T follicular helper cell (primary cell): Measurements from ENCODE around the gene CFAP20.
"Not testable (repeated sequence)": the region's sequence is repeated elsewhere in the genome, so short reads cannot be mapped to it uniquely, and the experiment has no call there.

Experiments
- DNase-seq: peaks from one replicate; pipeline ENCODE4 v3.0.0-alpha.2; 2020; ENCODE audit warnings: low read depth

Gene CFAP20

DNA sequence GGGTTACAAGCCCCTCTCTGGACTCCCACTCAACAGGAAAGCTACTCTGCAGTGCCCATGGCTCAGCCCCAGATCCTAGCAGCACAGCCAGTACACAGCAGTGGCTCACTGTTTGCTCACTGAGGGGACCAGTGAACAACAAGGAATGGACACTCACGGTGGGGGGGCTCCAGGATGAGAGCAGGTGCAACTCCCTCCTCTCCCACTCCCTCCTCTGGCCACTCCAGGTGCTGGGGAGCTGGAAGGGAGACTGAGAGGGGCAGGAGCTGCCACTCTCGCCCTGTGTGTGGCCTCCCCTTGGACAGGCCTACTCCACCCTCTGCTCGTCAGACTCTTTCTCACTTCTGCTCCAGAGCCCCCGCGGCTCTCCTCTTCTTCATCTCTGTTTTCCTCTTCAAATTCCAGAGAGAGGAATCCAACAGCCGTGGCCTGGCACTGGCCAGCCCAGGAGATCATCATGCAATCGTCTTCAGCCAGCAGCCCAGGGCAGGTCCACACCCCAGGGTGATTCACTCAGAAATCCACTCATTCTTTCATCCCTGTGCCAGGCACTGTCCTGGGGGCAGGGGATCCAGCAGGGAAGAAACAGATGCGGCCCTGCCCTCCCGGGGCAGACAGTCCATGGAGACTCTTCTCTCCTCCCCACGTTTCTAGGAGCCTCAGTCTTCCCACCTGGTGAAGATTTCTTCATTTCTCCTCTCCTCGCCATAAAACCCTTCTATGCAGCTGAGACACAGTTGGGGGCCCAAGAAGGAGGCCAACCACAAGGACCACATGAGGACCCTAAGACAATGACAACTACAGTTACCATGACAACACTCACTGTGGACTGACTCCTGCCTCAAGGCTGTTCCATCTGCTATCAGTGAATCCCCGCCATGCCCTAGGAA, 30.7 kb downstream of the CFAP20 start:
- no peak for DNase-seq

DNA sequence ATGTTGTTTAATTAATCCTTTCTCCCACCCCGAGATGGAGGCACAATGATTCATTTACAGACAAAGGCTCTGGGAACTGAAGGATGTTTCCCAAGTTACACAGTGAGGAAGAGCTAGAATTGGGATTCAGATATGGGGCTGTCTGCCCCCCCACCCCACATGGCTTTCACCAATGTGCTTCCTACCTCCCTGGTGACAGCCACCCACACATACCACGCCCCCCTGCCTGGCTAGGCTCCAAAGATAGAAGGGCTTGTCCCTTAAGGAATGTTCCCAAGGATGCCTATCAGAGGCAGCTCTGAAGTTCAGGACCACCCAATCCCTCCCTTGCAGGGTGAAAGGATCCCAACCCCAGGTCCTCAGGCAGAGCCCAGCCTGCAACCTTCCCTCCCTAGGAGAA, 32.9 kb downstream of the CFAP20 start:
- no peak for DNase-seq

- not testable (repeated sequence) for DNase-seq
Observed at GRCh38 chr16:58095575-58095960, 33.6 kb downstream of the CFAP20 start.

DNA sequence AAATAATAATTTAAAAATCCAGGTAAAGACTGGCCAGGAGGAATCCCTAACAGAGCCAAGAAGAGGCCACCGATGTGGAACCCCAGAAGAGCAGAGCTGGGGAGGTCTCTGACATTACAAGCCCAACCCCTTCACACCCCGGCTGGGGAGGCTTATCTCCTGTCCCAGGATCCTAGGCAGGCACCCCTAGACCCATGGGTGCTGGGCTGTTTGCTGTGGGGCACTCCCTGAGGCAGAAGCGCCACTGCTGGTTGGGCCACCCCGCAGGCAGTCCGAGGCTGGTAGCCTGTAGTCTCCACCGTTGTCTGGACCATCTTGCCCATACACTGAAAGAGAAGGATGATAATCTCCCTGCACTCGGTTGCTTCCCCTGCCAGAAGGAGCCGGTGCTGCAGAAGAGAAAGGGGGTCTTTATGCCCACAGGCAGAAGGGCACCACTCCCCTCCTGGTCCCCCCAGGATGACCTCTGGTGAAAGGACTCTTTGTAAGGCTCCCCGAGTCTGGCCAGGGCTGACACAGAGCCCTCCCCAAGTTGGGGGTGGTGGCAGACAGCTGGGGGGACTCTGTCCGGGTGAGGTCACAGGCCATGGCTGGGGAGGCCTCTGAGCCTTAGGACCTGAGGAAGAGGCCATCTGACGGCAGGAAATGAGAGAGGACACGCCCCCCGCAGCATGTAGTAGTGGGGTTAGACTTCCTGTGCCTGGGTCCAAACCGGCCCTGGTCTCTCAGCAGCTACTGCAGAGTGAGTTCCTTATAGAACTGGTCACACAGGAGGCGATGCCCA, 34.2 kb downstream of the CFAP20 start:
- no peak for DNase-seq

GRCh38 chr16:58094026-58094425, 35.2 kb downstream of the CFAP20 start:
- no peak for DNase-seq

DNA sequence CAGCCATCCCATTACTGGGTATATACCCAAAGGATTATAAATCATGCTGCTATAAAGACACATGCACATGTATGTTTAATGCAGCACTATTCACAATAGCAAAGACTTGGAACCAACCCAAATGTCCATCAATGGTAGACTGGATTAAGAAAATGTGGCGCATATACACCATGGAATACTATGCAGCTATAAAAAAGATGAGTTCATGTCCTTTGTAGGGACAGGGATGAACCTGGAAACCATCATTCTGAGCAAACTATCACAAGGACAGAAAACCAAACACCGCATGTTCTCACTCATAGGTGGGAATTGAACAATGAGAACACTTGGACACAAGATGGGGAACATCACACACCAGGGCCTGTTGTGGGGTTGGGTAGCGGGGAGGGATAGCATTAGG, 38.8 kb downstream of the CFAP20 start:
- DNase-seq, result not testable (repeated sequence)

GRCh38 chr16:58088091-58088490, 41.1 kb downstream of the CFAP20 start:
- DNase-seq, result no peak

- no peak for DNase-seq
Observed at GRCh38 chr16:58087209-58087913, 41.8 kb downstream of the CFAP20 start.

GRCh38 chr16:58086381-58087208, 42.6 kb downstream of the CFAP20 start:
- no peak for DNase-seq

DNA sequence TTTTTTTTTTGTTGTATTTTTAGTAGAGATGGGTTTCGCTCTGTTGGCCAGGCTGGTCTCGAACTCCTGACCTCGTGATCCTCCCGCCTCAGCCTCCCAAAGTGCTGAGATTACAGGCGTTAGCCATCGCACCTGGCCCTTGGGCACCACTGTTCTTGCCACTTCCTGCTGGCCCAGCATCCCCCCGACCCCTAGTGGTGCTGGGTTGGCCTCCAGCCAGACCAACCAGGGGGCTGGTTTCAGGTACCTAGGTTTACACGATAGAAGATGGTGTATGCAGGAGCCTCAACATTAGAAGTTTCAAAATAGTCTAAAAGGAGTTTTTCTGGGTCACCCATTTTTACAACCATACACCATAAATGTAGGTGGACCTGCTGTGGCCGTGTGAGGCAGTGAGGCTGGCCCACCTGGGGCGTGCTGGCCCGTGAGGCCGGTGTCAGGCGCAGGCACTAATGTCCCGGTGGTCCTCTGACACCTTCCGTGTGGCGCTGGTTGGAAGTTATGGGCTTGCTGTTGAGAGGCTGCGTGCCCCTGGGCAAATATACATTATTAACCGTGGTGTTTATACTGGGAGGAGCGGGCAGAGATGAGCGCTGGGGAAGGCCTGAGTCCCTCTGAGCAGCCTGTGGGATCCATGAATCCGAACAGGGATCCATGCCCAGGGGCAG, 43.5 kb downstream of the CFAP20 start:
- no peak for DNase-seq

DNA sequence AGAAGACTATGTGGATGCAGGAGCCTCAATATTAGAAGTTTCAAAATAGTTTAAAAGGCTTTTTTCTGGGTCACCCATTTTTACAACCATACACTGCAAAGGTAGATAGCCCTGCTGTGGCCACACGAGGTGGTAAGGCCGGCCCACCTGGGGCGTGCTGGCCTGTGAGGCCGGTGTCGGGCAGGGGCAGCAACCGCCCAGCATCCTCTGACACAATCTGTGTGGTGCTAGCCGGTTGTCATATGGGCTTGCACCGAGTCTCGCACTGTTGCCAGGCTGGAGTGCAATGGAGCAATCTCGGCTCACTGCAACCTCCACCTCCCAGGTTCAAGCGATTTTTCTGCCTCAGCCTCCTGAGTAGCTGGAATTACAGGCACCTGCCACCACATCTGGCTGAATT, 44.0 kb downstream of the CFAP20 start:
- no peak for DNase-seq

GRCh38 chr16:58084635-58085034, 44.5 kb downstream of the CFAP20 start:
- no peak for DNase-seq

- DNase-seq, result no peak
Observed at GRCh38 chr16:58082381-58082780, 46.8 kb downstream of the CFAP20 start.

DNA sequence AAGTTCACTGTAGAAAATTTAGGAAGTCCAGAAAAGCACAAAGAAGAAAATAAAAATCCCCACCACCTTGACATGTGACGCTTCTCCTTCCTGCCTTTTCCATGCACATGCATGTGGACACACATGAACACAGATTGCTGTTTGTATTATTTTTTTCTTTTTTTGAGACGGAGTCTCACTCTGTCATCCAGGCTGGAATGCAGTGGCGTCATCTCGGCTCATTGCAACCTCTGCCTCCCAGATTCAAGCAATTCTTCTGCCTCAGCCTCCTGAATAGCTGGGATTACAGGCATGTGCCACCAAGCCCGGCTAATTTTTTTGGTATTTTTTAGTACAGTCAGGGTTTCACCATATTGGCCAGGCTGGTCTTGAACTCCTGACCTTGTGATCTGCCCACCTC, 48.5 kb downstream of the CFAP20 start:
- DNase-seq, result not testable (repeated sequence)

DNA sequence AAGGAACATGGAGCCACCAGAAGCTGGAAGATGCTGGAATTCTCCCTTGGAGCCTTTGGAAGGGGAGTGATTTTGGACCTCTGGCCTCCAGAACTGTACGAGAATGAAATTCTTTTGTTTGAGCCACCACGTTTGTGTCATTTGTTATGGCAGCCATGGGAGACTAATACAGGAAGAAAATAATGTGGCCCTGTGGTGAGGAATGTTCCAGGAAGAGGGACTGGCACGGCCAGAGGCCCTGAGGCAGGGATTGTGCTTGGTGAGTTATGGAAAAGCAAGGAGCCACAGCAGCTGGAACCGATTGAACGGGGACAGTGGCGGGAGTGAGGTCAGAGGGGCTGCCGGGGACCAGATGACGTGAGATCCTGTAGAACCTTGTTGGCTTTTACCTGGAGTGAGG, 51.4 kb downstream of the CFAP20 start:
- no peak for DNase-seq

- DNase-seq, result no peak
Observed at GRCh38 chr16:58076514-58076913, 52.7 kb downstream of the CFAP20 start.

GRCh38 chr16:58074657-58075056, 54.5 kb downstream of the CFAP20 start:
- DNase-seq, result no peak

DNA sequence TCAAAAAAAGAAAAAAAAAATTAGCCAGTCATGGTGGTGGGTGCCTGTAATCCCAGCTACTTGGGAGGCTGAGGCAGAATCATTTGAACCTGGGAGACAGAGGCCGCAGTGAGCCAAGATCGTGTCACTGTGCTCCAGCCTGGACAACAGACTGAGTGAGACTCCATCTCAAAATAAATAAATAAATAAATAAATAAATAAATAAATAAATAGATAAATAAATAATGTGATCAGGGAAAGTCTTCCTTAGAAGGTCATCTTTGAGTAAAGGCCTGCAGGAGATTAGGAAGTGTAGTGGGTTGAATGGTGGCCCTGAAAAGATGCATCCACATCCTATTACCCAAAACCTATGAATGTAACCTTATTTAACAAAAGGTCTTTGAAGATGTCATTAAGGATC, 56.1 kb downstream of the CFAP20 start:
- not testable (repeated sequence) for DNase-seq

DNA sequence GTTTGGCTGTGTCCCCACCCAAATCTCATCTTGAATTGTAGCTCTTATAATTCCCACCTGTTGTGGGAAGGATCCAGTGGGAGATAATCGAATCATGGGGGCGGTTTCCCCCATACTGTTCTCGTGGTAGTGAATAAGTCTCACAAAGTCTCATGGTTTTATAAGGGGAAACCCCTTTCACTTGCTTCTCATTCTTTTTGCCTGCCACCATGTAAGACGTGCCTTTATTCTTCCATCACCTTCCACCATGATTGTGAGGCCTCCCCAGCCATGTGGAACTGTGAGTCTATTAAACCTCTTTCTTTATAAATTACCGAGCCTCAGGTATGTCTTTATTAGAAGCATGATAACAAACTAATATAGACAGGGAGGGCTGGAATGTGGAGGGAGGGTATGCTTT, 57.0 kb downstream of the CFAP20 start:
- DNase-seq, result not testable (repeated sequence)

- DNase-seq, result no peak
Observed at GRCh38 chr16:58070585-58070984, 58.6 kb downstream of the CFAP20 start.
